SW 1271 (cell line): ENCODE data around the gene PCSK1N.
"Not testable (repeated sequence)": the region's sequence is repeated elsewhere in the genome, so short reads cannot be mapped to it uniquely, and the experiment has no call there.

Experiments
- DNase-seq, 2 experiments: peaks; one replicate each; lab custom pipeline; 2025; lab: John Stamatoyannopoulos, UW

PCSK1N gene, protein sequence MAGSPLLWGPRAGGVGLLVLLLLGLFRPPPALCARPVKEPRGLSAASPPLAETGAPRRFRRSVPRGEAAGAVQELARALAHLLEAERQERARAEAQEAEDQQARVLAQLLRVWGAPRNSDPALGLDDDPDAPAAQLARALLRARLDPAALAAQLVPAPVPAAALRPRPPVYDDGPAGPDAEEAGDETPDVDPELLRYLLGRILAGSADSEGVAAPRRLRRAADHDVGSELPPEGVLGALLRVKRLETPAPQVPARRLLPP

DNA sequence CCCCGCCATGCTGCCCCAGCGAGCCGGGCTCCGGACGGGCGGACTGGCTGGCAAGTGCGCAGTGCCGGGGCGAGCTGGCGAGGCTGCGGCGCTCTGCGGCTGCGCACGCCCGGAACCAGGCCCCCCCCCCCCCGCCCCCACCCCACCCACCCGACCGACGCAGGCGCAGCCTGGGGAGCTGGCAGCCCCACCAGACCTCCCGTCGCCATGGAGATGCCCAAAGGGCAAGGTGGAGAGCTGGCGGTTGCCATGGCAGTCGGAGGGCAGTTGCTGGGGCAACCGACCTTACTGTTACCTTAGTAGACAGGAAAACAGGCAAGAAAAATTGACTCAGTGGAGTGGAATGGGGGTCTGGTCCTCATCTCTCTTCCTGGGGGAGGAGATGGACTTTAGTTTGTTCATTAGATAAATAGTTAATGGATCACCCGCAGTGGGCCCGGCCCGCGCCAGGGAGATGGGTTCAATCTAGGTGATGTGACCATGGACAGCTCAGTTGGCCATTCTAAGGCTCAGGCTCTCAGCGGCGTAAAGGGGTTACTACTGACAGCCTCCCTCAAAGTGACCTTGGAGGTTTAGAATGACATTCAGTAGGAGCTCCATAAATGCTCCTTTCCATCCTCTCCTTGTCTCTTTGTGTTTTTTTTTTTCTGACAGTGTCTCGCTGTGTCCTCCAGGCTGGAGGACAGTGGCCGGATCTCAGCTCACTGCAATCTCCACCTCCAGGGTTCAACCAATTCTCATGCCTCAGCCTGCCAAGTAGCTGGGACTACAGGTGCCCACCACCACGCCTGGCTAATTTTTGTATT, at the start of gene PCSK1N:
Gene PCSK1N, minus strand, starts transcription at position 87 of the 806 bp plus-strand sequence. Its CDS starts 78 bp downstream, at position 9.
- peak; percentile 53 to 71 for DNase-seq

DNA sequence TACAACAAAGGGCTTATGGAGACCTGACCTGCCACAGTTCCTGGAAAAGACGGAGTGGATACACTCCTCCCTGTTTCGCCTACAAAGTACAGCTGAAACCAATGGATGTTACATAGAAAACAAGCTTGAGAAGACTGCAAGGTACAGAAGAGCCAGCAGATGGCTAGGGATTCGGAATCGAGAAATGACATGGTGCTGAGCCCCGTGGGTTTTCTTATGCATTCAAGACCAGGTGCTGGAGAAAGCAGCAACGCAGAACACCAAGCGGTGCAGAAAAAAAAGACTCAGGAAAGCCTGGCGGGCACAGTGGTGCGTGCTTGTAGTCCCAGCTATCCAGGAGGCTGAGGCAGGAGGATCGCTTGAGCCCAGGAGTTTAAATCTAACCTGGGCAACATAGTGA, 48.3 kb upstream of the PCSK1N start:
- DNase-seq: no peak

DNA sequence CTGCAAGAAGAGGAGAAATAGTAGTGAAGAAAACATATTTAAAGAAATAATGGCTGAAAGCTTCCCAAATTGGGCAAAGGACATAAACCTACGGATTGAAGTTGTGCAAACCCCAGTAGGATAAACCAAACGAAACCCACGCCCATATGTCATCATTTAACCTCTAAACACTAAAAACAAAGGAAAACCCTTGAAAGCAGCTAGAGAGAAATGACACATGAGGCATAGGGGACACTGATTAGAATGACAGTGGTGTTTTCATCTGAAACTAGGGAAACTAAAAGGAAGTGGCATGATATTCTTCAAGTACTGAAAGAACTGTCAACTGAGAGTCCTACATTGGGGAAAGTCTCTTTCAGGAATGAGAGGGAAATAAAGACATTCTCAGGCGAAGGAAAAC, 41.5 kb upstream of the PCSK1N start:
- DNase-seq: not testable (repeated sequence)

DNA sequence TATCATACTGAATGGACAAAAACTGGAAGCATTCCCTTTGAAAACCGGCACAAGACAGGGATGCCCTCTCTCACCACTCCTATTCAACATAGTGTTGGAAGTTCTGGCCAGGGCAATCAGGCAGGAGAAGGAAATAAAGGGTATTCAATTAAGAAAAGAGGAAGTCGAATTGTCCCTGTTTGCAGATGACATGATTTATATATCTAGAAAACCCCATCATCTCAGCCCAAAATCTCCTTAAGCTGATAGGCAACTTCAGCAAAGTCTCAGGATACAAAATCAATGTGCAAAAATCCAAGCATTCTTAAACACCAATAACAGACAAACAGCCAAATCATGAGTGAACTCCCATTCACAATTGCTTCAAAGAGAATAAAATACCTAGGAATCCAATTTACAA, 36.6 kb upstream of the PCSK1N start:
- not testable (repeated sequence) for DNase-seq

DNA sequence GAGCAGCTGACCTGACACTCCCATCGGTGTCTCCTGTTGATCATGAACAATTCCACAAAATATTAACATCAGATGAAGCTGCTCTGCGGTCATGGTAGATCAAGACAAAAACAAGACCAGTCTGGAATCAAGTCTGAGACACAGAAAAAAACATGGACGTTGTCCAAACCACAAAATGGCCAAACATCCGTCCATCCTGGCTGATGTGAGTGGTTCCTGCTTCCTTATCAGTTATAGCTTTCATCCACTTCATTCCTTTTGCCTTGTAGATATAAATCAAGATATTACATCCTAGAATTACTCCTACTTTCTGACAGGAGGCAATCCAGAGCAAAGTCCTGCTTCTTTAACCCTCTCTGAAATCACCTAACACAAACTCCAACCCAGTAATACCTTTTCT, 28.8 kb upstream of the PCSK1N start:
- DNase-seq: peak in 1 of 2 experiments; percentile 15

DNA sequence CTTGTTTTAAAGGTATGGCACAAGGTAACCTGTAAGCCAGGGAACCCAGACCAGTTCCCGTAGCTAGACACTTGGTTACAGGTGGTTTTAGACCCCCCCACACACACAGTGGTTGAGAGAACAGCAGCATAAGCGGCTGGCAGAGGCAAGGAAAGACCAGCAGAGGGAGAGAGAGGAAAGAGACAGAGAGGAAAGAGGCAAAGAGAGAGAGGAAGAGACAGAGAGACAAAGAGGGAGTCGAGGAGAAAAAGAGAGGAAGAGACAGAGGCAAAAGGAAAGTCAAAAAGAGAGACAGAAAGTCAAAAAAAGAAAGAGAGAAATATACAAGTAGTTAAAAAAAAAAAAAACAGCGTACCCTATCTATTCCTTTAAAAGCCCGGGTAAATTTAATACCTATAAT, 19.5 kb upstream of the PCSK1N start:
- DNase-seq: no peak

DNA sequence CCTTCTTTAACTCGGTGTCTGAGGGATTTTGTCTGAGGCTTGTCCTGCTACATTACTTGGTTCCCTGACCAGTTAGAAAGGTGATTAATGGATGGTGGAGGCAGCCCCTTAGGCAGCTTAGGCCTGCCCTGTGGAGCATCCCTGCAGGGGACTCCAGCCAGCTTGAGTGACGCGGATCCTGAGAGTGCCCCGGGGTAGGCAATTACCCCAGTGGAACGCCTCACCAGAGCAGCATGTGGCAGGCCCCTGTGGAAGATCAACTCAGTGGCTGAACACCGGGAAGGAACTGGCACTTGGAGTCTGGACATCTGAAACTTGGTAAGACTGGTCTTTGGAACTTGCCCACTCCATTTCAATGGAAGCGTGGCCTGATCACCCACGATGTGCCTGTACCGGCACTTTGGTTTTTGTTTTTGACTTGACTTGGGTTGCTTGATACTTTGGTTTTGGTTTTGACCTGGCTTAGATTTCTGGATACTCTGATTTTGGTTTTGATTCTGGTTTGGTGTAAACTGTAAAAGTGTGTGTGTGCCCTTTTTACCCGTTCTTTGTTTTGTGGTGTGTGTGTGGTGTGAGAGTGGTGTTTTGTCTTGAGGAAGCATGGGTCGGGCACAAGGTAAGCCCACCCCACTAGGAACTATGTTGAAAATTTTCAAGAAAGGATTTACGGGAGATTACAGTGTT, 18.9 kb upstream of the PCSK1N start:
- not testable (repeated sequence) for DNase-seq

DNA sequence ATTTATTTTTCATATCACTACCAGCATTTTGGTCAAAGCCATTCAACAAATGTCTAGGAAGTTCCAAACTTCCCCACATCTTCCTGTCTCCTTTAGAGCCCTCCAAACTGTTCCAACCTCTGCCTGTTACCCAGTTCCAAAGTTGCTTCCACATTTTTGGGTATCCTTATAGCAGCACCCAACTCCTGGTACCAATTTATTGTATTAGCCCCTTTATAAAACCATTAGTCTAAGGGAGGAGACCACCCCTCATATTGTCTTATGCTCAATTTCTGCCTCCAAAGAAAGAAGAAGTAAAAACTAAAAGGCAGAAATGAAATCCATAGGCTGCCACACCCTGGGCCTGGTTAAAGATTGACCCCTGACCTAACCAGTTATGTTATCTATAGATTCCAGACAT, 18.1 kb upstream of the PCSK1N start:
- DNase-seq: not testable (repeated sequence)

DNA sequence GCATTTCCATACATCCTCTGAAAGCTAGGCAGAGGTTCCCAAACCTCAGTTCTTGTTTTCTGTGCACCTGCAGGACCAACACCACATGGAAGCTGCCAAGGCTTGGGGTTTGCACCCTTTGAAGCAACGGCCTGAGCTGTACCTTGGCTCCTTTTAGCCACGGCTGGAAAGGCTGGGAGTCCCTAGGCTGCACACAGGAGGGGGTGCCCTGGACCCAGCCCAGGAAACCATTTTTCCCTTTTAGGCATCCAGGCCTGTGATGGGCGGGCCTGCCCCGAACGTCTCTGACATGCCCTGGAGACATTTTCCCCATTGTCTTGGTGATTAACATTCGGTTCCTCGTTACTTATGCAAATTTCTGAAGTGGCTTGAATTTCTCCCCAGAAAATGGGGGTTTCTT, 17.4 kb upstream of the PCSK1N start:
- DNase-seq: no peak

DNA sequence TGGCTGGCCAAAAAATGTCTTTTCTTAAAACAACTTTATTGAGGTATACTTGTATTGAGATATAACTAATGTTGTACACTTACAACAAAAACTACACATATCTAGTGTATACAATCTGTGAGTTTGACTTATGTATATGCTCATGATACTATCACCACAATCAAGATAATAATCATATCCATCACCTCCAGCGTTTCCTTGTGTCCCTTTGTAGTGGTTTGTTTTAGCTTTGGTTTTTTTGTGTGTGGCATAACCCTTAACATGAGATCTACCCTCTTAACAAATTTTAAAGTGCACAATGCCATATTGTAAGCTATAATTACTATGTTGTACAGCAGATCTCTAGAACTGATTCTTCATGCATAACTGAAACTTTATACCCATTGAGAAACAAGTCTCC, 13.4 kb upstream of the PCSK1N start:
- no peak for DNase-seq

DNA sequence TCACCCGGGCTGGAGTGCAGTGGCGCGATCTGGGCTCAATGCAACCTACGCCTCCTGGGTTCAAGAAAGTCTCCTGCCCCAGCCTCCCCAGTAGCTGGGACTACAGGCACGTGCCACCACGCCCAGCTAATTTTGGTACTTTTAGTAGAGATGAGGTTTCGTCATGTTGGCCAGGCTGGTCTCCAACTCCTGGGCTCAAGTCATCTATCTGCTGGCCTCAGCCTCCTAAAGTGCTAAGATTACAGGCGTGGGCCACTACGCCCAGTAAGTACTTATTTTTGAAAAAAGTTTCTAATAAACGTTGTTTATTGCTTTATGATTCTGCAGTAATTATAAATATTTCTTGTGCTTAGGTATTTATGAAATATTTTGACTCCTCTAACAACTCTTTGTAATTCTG, 4.3 kb upstream of the PCSK1N start:
- no peak for DNase-seq

DNA sequence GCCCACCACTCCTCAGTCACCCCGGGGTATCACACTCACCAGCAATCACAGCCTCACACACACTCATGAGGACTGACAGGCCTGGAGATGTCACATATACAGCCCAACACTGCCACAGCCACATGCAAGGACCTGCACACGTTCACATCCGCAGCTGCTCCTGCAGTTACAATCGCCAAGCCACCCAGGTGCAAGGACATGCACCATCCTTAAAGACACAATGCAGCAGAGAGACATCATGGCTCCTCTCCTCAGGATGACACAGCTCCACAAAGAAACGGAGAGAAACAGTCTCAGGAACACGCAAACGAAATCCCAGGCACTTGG, 1.1 kb downstream of the PCSK1N start:
- no peak for DNase-seq

DNA sequence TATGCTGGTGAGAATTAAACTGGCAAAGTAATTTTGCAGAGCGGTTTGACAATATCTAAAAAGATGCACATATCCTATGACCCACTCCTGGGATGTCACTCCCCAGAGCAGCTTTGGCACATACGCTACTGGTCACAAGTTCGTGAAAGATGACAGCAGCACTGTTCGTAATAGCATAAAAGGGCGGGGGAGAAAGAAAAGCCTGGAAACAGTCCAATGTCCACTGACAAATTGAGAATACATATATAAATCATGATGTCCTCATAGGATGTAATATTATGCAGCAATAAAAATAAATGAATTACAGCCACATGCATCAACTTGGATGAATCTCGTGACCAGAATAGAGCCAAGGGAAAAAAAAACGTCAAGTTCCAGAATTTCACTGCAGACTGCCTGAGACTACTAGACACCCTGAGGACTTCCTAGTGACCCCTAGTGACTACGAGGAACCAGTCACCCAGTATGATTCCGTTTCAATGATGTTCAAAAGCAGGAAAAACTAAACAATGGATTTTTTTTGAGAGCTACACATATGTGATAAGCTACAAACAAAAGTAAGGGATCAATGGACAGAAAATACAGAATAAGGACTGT, 1.8 kb downstream of the PCSK1N start:
- peak in 1 of 2 experiments; percentile 19 for DNase-seq

DNA sequence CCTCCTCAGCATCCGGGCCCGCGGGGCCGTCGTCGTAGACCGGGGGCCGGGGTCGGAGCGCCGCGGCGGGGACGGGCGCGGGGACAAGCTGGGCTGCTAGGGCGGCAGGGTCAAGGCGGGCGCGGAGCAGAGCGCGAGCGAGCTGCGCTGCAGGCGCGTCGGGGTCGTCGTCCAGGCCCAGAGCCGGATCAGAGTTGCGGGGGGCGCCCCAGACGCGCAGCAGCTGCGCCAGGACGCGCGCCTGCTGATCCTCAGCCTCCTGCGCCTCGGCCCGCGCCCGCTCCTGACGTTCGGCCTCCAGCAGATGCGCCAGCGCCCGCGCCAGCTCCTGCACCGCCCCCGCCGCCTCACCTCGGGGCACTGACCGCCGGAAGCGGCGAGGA, 3.5 kb downstream of the PCSK1N start:
- DNase-seq: no peak

DNA sequence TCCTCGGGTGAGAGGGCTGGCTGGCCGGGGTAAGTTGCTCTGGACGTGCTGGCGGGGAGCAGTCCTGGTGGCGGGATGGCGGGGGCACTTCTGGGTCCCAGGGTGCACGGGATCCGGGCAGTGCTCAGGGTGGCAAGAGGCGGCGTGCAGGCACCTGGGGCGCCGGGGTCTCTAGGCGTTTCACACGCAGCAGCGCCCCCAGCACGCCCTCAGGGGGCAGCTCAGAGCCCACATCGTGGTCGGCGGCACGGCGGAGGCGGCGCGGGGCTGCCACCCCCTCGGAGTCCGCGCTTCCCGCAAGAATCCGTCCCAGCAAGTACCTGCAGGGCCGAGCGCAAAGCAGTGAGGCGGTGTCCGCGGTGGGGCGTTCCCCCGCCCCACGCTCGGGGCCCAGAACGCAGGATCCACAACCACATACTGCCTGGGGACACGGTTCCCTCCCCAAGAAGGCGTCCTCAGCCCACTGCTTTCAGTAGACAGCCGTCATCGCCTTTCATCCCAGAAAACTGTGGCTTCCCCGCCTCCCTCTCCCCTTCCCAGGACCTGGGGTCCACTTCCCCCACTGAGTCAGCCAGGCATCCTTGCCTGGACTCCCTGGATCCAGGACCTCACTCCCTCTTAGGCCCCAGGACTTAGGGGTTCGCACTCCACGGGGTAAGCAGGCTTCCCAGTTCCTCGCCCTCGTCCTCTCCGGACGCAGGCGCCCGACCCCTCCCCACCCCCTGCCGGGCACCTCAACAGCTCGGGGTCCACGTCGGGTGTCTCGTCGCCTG, 4.1 kb downstream of the PCSK1N start:
- DNase-seq: no peak

DNA sequence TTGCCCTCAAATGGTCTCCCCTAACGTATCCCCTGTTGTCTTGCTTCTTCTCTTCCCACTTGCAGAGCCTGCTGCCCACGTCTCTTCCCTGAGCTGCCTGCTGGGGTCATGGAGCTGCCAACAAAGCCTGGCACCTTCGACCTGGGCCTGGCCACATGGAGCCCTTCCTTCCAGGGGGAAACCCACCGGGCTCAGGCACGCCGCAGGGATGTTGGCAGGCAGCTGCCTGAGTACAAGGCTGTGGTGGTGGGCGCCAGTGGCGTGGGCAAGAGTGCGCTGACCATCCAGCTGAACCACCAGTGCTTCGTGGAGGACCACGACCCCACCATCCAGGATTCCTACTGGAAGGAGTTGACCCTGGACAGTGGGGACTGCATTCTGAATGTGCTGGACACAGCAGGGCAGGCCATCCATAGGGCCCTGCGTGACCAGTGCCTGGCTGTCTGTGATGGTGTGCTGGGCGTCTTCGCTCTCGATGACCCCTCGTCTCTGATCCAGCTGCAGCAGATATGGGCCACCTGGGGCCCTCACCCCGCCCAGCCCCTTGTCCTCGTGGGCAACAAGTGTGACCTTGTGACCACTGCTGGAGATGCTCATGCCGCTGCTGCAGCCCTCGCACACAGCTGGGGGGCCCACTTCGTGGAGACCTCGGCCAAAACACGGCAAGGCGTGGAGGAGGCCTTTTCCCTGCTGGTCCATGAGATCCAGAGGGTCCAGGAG, 6.2 kb downstream of the PCSK1N start:
- no peak for DNase-seq

DNA sequence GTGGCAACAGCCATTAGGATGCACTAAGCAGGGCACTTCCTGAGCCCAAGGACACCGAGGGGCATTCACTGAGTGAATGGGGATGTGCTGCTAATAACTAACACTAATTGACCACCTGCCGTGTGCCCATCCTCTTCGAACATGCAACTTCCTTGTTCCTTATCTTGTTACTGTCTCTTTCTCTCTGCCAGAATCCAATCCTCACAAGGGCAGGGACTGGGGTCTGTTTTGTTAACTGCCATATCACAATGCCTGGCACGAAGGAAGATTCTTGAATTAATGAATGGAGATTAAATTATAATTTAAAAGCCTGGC, 7.8 kb downstream of the PCSK1N start:
- no peak for DNase-seq

DNA sequence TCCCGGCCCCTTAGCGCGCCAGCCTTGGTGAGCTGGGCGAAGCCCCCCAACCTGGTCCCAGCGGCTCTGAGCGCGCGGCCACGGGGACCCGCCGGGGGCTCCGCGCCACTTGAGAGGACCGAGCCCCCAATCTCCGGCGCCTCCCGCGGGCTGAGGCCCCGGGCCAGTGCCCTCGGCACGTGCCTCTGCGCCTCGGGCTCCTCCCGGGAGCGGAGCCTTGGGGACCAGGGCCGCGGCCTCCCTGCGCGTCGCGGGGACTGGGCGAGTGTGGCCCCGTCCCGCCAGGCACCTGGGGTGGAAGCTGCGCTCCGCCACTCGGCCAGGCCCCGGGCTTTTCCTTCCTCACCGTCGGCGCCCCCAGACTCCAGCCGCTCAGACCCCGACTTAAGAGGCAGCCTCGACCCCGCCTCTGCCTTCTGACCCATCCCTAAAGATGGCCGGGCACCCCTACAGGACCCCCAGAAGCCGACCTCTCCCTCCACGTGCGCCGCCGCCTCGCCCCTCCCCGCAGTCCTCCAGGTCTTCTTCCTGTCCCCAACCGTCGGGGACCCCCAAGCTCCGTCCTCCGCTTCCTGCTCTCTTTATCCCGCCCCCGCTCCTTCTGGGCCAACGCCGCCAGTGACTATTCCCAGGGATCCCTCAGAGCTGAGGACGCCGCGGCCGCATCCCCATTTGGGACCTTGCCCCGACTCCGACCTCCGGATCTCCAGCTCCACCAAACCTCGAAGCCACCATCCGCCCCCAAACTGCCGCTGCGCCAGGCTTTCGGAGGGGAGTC, 8.3 kb downstream of the PCSK1N start:
- DNase-seq: no peak

DNA sequence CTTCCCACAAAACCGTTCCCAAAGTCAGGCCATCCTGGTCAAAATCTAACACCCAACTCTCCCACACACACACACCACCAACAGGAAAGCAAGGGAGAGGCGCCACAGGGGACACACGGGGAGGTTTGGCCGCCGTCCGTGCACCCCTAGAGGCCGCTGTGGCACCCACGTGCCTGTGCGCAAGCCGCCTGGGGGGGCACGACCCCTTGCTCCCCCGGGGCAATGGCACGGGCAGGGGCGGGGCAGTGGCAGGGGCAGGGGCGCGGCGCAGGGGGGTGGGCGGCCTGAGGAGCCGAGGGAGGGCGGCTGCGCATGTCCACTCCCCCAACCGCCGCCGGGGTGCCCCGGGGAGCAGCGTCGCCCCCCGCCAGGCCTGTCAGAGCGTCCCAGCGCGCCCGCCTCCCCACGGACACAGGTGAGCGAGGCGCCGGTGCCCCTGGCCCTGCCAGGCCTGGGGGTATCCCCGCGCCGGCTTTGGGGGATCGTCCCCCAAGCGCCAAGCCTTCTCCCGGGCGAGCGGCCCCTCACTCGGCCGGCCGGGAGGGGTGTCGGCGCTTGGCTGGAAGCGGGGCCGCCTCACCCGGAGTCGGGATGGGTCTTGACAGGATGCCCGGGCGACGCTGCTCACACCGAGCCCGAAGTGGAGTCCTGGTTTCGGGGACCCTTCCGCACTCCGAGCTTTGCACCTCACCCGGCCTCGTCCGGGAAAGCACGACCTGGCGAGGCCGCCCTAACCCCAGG, 9.1 kb downstream of the PCSK1N start, which contains the start of gene ERAS:
Gene ERAS, plus strand, starts transcription at position 379 of the 741 bp plus-strand sequence. CDS start 2,611 bp downstream, outside the sequence.
- no peak for DNase-seq

DNA sequence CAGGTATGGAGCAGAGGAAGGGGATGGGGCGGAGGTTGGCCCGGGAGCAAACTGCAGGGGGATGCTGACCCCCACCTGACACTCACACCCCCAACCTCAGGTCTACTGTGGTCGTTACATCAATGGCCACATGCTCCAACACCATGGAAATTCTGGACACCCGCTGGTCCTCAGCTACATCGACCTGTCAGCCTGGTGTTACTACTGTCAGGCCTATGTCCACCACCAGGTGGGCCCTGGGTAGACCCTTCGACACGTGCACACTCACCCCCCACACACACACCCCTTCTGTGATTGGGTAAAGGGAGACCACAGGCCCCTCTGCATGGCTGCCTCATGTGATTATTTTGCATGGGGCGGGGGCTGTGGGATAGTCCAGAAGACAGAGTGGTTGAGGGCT, 11.3 kb downstream of the PCSK1N start:
- no peak for DNase-seq
